Activated T-cell treated with anti-CD3 and anti-CD28 coated beads for 1 hour (primary cell): Measurements from ENCODE around the gene RIC8B.

ENCODE experiments used
- DNase-seq: peaks from one replicate; pipeline ENCODE4 v3.0.0-alpha.2; 2020; ENCODE audit warnings: low read depth

The RIC8B gene

DNA sequence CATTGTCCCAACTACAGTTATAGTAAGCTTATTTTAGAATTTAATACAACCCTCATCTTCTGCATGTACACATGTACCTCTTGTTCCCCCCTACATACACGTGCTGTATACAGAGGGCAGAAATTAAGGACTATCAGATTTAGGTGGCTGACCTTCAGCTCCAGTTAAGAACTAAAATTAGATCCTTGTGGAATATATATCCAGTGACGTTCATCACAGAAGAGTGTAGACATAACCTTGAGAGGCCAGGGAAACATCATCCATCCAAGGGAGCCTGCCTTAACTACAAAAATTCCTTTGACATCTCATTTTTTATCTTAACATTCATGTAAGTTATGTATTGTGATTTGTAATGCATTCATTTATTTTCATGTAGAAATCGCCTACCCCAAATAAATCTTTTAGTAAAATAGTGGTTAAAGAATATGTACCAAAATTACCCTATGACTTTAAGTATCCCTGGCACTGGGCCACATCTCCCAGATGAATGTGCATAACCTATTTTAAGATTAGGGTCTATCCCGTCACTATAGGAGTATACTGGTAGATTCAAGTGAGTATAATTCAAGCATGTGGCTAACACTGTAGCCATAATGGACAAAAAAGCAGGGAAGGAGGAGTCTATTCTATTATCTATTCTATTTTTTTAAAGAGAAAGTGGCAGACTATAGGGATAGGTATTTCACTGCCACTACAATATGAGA is 27.5 kb downstream of the RIC8B start:
- no peak for DNase-seq

DNA sequence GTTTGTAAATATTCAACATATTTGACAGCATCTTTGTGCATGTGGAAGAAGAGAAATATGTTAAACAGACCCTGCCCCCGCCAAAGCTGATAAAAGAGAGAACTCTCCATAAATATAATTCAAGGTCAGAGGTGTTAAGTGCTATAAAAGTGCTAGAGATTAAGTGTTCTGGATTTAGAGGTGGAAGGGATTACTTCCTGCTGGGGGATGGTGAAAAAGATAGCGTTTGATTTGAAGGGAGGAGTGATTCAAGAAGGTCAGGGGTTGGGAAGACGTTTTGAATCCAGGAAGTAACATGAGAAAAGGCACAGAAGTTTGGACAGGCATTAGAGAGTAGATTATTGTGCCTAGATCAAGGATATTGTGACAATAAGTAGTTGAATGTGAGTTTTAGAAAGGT is 30.2 kb downstream of the RIC8B start:
- no peak for DNase-seq

DNA sequence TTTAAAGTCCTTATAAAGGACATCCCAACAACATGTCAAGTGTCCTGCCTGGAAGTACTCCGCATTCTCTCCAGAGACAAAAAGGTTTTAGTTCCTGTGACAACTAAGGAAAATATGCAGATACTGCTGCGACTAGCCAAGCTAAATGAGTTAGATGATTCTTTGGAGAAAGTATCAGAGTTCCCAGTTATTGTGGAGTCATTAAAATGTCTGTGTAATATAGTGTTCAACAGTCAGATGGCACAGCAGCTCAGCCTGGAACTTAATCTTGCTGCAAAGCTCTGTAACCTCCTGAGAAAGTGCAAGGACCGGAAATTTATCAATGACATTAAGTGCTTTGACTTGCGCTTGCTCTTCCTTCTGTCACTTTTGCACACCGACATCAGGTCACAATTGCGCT is 40.2 kb downstream of the RIC8B start:
- no peak for DNase-seq

DNA sequence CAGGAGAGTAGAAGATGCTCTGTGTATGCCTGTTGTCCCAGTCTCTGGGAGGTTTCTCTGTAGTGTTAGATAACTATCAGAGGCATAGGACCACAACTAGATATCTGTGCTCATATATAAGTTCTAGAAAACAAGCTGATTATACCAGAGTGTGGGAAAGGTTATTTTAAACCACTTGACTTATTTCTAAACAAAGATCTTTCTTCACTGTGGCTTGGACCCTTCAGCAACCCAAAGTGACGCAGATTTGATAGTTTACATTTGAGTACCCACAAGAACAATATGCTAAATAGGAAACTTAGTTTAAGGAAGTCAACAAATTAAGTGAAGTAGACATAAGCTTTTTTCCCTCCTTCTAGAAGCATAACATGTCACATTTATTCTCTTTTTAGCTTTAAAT is 41.3 kb downstream of the RIC8B start:
- no peak for DNase-seq

DNA sequence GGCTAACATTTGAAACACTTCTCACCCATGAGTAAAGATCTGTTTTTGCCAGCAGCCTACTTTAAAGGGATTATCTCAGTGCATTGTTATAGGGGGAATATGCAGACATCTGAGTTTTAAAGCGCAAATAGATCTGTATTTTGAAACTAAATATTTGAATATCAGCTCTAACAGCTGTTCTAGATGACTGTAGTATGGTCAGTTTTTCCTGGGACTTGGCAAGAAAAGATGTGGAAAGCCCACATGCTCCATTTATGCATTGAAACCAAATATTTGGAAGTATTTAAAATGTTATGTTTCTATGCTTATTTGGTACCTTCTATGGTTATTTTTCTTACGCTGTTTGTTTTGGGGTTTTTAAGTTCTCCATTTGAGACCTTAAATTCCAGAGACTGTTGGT is 41.7 kb downstream of the RIC8B start:
- no peak for DNase-seq

DNA sequence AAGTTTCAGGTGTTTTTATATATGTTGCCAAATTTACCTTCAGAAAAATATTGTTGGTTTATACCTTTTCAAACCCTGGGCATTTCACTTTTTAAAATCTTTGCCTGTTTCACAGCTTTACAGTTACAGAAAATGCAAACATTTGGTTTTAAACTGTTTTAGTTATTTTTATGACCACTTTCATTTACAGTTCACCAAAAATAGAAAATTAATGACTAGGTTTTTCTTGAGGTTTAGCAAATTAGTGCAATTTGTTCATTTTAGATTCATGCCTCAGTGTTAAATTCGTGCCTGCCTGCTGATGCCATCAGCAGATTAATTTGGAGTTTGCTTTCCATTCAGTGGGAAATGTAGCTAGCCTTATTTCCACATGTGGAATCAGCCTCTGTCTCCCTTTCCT is 45.5 kb downstream of the RIC8B start:
- no peak for DNase-seq

DNA sequence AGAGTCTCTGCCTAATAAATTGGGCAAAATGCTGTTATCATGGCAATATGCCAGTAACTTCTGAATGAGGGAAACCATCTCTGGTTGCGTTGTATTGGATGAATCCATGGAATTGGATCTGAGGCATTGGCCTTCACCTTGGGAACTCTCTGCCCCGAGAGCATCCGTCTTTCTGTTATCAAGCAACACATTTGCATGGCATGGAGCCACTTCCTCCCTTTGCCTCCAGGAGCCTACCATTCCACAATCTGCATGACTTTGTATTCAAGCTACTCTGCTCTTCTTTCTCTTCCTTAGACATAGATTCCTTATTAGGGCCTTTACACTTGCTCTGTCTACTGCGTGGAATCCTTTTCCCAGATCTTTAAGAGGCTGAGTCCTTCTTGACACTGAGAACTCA is 57.2 kb downstream of the RIC8B start:
- DNase-seq: no peak

DNA sequence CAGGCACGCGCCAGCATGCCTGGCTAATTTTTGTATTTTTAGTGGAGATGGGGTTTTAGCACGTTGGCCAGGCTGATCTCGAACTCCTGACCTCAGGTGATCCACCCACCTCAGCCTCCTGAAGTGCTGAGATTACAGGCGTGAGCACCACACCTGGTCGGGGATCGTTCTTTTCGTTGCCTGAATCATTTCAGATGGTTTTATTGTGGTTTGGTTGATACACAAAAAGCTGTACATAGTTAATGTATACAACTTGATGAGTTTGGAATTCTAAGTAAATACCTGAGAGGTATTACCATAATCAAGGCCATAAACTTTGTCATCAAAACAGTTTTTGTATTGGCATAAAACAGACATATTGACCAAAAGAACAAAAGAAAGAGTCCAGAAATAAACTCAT is 63.3 kb downstream of the RIC8B start:
- no peak for DNase-seq

DNA sequence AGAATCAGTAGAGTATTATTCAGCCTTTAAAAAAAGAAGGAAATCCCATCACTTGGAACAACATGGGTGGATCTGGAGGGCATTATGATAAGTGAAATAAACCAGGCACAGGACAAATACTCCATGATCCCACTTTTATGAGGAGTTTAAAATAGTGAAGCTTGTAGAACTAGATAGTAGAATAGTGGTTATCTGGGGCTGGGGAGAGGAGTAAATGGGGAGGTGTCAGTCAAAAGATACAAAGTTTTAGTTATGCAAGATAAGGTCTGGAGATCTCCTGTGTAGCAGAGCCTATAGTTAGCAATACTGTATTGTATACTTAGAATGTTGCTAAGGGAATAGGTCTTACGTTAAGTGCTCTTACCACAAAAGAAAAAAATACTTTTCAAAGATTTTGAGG is 64.9 kb downstream of the RIC8B start:
- DNase-seq: no peak

DNA sequence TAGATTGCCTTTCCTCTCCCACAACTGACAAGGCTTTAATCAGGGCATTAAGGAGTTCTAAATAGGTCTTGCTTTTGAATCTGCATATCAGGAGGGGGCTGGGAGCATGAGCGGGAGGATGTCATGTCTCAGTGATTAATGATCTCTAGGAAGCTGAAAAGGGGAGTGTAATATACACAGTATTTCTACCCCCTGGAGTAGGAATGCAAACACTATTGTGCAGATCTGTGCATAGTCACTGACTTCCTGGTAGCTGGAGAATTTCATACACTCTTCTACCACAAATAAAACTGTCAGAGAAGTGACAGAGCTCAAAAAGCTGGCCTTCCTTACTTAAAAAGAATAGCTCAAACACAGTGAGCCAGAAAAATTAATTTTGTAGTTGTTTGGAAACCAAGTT is 65.8 kb downstream of the RIC8B start:
- DNase-seq: no peak

DNA sequence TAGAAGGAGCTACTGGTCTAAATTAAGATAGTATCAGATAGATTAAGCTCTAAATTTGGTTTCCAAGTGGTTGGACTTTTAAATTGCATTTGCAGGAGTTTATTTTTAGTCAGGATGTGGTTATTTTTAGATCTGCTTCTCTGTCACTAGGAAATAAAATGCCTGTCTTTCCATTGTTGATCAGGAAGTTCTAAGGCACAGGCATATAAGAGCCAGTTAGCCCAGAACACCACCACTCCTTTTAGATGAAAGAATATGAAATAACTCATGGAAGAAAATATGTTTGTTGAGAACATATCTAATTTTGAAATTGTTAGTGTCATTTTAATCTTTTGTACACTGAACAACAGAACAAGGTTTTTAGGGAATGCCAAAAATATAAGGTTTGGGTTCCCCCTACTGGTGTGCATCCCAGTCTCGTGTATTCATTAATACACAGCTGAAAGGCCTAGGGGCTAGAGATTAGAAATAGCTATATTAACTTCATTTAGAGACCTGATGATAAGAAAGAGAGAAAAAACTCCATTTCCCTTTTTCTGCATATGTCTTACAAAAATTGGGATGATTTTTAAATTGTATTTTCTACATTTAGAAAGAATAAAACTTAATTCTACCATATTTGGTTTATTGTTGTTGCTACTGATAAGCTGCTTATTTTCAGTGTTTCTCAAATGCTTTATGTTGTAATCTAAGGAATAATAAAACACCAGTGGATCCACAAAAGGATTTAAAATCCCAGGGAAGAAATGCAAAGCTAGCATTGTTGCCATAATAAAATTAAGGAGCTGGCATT is 67.2 kb downstream of the RIC8B start:
- peak; percentile 13 for DNase-seq

DNA sequence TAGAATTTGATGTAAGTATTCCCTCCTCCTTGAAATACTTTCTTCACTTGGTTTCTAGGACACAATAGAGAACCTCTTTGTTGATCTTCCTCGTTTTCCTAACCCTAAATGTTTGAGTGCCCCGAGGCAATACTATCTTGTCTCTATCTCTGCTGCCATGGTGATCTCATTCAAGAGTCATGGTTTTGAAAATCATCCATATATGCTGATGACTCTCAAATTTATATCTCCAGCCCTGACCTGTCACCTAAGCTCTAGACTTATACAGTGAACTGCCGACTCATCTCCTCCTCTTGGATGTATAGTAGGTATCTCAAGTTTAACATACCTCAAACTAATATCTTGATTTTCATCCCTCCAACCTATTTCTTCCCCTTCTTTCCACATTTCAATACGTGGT is 71.4 kb downstream of the RIC8B start:
- DNase-seq: no peak

DNA sequence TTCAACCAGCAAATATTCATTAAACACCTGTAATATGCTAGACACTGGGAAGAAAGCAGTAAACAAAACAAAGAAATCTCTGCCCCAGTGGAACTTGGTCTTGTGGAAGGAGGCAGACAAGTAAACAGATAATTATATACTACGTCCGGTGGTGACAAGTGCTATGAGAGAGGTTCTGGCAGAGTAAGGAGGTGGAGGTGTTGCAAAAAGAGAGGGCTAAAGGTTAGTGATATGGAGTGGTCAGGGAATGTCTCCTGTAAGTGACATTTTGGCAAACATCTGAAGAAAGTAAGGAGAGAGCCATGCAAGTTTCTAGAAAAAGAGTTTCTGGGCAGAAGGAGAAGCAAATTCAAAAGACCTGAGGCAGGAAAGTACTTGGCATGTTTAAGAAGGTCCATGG is 73.4 kb downstream of the RIC8B start:
- DNase-seq: no peak

DNA sequence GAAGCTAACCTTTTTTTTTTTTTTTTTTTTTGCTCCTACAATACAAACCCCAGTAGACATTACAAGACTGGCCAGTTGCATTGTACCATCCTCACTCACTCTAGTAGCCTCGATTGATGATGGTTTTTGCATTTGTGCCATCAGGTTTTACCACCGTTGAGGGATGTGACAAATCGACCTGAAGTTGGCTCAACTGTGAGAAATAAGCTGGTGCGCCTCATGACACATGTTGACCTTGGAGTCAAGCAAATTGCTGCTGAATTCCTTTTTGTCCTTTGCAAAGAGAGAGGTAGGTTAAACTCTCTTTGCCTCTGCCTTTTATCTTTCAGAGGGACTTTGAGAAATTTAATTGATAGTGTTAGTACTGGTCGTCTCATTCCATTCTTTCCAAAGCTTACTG is 76.8 kb downstream of the RIC8B start:
- no peak for DNase-seq

DNA sequence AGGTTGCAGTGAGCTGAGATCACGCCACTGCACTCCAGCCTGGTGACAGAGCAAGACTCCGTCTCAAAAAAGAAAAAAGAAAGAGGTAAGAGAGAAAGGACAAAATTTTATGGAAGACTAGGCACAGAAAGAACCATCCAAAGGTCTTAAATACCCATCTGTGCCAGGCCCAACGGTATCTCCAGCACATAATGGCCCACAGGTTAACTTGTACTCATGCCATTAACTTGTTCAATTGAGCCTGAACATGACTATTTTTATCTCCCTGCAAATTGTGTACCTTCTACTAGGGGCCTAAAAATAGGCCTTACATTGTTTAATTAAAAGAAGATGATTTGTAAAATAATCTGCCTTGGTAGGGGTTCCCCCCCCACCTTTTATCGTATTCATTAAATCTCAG is 80.2 kb downstream of the RIC8B start:
- DNase-seq: no peak

DNA sequence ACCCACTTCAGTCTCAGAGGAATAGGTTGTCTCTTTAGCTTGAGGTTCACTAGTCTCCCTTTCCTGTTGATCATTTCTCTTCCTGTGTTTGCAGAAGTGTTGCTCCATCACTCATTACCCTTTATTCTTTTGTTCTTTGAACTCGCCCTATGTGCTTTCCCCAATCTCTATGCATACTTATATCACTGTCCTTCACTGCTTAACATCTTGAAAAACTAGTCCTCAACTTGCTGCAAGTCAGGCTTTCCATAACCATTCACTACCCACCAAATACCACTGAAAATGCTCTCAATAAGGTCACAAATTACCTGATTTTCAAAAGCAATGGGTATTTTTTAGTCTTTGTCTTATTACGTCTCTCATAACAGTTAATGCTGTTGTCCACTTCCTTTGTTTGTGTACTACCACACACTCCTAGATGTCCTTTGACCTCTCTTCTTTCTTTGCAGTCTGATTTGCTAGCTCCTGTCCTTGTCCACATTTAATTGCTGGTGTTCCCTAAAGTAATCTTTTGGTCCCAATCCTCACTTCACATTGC is 80.8 kb downstream of the RIC8B start:
- DNase-seq: no peak

DNA sequence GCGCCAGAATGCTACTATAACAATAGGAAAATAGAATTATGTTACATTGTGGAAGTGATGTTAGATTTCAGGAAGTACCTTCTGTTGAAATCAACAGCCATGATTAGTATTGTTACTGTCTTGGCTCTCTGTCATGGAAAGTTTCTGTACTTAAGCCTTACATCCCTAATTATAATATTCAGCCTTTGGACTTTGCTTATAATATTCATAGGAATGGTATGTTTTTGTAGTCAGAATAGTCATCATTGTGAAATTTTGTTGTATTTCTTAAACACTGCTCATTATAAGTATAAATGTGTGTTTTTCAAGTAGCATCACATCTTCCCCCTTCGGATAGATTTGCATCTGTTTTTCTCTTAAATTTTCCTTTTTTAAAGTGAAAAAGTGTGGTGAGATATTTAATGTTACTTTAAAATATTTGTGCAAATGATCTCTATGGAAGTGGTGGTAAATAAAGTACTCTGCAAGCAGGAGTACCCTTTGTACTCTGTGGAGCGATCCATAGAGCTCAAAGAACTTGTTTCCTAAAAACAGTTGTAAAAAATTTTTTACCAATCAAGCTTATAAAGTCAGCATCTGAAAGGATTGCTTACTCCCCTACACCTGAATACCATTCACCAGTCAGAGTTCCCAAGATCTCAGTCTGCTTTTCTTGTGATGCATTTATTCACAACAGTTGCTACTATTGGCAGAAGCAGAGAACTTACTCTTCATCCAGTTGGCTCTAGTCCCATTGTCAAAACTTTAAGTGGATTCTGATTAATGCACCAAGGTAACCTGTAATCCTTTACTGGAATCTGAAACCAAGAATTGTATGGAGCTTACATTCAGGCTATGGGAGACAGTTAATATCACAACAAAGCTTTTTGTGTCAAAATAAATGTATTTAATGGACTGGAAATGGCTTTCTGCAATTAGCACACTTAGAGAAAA is 87.8 kb downstream of the RIC8B start:
- DNase-seq: no peak

DNA sequence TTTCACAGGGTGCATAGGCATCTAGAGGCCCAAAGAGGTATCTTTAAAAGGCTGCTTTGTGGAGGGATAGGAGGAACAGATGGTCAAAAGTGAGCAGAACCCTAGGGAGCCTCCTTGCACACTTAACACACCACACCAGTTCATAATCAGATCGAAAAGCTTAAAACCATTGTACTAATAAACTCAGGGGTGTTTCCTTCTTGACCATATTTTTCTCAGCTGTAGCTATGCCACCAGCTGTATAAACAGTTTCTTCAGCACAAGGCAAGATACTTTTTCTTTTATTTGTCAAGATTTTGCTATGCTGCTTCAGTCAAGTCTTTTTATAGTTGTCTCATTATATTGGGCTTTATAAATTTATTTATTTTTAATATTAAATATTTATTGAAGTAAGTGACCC is 88.7 kb downstream of the RIC8B start:
- no peak for DNase-seq

DNA sequence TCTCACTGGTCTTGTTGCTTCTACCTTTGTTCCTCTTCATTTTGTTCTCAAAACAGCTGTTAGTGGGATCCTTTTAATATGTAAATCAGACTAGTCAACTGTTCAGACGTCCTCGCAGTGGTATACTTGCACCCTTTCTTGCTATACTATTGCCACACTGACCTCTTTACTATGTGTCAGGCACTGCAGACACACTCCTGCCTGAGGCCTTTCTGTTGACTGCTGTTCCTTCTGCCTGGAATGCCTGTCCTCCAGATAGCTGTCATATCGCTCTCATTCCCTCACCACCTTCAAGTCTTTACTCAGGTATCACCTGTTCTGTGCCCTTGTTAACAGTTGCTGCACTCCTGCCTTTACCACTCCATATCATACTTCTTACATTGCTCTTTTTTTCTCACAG is 91.2 kb downstream of the RIC8B start:
- DNase-seq: no peak

DNA sequence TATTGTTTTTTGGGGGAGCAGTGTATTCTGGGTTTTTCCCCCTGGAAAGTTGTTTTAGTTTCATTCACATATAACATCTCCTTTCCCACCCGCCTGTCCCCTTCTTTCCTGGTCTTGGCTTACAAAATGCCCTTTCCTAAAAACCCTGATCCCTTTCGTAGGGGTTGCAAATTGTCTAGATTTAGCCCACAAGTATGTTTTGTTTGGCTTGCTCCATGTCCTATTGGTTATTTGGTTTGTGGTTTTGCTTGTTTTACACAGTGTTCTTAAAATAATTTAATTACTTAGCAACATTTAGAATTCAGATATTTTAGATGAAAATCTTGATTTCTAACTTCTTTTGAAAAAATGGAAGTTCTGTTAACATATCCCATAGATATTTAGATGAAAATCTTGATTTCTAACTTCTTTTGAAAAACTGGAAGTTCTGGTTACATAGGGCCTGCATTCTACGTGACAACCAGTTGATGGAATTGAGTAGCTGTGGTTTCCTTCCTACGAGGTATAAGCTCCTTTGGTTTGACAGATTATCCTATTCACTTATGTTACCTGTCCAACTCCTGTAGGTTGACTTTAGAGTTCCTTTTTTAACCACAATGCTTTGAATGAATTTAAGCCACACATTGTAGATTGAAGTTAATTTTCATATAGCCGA is 92.1 kb downstream of the RIC8B start:
- DNase-seq: no peak

DNA sequence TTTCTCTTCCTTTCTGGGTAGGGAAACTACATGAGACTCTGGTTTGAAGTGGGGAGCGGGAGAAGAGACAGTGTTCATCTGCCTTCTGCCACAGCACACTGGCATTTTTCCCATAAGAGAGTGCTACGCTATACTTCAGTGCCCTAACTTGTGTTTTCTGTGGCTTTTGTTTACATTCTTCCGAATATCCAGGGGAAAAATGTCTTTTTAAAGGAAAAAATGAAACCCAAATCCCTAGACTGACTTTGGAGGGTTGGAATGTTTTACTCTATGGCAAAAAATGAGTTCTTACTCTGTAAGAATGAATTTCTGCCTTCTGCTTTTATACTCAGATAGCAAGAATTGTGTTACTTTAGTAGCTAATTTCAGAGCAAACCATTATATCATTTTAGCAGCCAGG is 93.2 kb downstream of the RIC8B start:
- no peak for DNase-seq
